Thymus (tissue), 11 donors: ENCODE data around the gene PRELID1. TPM values are rescaled to one million over a fixed set of nuclear protein-coding genes. Genes with fewer than 3 reads are reported as not detected.

ENCODE experiments used
- DNase-seq, 9 donors: peaks; one replicate each; pipeline ENCODE4 v3.0.0-alpha.2; 2013; ENCODE audit warnings: low spot score in 9 of 9, low read depth in 6 of 9, missing footprints in 1 of 9
- H3K27ac ChIP-seq, 2 donors: one replicate each; pipeline ENCODE4 v1.5.1; 2013; ENCODE audit warnings: control low read depth in 1 of 2, low read depth in 1 of 2, low read length in 1 of 2, mild to moderate bottlenecking in 1 of 2, moderate library complexity in 1 of 2
- H3K27me3 ChIP-seq, 2 donors: one replicate each; pipeline ENCODE4 v1.5.1; 2013; ENCODE audit warnings: low read length in 1 of 2; ENCODE audit not compliant: control insufficient read depth in 2 of 2, insufficient read depth in 1 of 2
- H3K36me3 ChIP-seq, 2 donors: one replicate each; pipeline ENCODE4 v1.5.1; 2013; ENCODE audit warnings: low read length in 1 of 2, mild to moderate bottlenecking in 1 of 2, moderate library complexity in 1 of 2; ENCODE audit not compliant: control insufficient read depth in 2 of 2, insufficient read depth in 2 of 2
- H3K4me1 ChIP-seq, 2 donors: one replicate each; pipeline ENCODE4 v1.5.1; 2013; ENCODE audit warnings: low read length in 2 of 2; ENCODE audit not compliant: control insufficient read depth in 2 of 2, insufficient read depth in 2 of 2
- H3K4me3 ChIP-seq, 2 donors: one replicate each; pipeline ENCODE4 v1.5.1; 2013; ENCODE audit warnings: low read length in 2 of 2, control low read depth in 1 of 2, mild to moderate bottlenecking in 1 of 2
- H3K9me3 ChIP-seq, 2 donors: one replicate each; pipeline ENCODE4 v1.5.1; 2013; ENCODE audit warnings: low read length in 1 of 2, mild to moderate bottlenecking in 1 of 2; ENCODE audit not compliant: control insufficient read depth in 2 of 2, insufficient read depth in 1 of 2
- WGBS: extraction: QIAGEN DNeasy Blood & Tissue Kit; methylation state at CpG from one replicate; pipeline ENCODE4 v1.1.7; 2013; 5-methylcytosine and 5-hydroxymethylcytosine counted together
- polyA plus RNA-seq: library from polyadenylated mRNA; stranded (reverse); fragments of 200-250 nt; gene quantifications from one replicate; pipeline ENCODE4 v1.2.3, GENCODE V29; 2013
- total RNA-seq: library from RNA; stranded (reverse); fragments of 120-200 nt; gene quantifications from one replicate; pipeline ENCODE4 v1.2.4, GENCODE V29; 2013
- donor health status: healthy.

The PRELID1 gene
- total and polyA plus RNA-seq, 2 donors, result 79.1 to 105 TPM

DNA sequence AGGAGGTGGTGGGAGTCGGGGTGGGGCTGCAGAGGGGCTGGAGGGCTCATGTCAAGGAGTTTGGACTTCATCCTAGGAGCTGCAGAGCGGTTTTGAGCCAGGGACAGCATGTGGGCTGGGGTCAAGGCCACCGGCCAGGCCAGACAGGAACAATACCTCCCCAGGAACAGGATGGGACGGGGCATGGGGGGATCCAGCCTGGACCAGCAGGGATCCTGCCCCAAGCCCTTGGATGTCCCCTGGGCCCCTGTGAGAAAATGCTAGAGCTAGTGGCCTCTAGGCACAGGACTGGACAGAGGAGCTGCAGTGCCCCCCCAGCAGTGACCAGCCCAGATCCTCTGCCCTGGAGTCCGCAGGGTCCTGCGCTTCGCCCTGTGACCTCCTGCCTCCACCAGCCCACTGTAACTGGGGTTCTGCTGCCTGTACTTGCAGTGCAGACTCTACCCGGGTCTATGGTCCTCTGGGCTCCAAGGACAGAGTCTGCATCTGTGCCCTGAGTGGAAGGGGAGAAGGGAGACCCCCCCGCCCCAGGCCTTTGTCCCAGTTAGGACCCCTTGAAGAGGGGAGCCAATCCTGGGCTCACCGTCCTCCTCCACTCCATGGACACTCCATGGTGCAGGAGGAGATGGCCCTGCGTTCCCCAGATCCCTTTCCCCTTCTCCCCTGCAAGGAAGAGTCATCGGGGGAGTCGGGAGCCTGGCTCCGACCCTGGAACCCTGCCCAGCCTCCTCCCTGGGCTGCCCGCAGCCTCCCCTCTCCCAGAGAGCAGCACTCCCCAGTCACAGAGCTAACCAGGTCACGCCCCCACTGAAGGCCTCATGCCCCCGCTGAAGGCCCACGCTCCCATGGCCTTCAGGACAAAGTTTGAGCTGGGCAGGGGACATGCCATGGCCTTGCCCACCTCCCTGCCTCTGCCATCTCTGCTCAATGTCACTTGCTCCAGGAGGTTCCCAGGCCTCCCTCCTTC, 11.1 kb downstream of the PRELID1 start:
- peaks cover 26 to 37% of the 10 kb centered on the region in 2 donors for H3K4me1 ChIP-seq
- H3K4me3 ChIP-seq, result no peak overlapping the region
- H3K27me3 ChIP-seq, result no peaks in the 10 kb centered on the region
- WGBS, result 98% methylated on average over 18 of the region's 18 CpGs
- no peak for DNase-seq
- H3K27ac ChIP-seq, result no peak overlapping the region
- peaks cover 0 to under 1% of the 10 kb centered on the region in 2 donors for H3K9me3 ChIP-seq
- H3K36me3 ChIP-seq, result peaks cover 0 to 17% of the 10 kb centered on the region in 2 donors

DNA sequence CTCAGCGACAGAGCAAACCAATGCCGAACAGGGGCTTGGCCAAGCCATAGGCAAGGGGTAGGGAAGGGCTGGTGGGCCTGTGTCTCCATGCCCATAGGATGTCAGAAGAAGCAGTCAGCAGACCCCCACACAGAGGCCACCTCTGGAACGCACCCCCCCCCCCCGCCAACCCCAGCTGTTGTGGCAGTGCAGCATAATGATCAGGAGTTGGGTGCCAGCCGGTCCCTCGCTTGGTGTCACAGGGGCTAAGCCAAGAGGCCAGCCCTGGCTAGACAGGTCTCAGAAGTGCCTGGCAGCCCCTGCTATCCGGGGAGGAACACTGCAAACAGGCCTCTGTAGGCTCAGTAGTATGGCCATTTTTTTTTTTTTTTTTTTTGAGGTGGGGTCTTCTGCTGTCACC, 11.8 kb downstream of the PRELID1 start:
- no peak for DNase-seq
- H3K4me3 ChIP-seq, result no peak overlapping the region

DNA sequence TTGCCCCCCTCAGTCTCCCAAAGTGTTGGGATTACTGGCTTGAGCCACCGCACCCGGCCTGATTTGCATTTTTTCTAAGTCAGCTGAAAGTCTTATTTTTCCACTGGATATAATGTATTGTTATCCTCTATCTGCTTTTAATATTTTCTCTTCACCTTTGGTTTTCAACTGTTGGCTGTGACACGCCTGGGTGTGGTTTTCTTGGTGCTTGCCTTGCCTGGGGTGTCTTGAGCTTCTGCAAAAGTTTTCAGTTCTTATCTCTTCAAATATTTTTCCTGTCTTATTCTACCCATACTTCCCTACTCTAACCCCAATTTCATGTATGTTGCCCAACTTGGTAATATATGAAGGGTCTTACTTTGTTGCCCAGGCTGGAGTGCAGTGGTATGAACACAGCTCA, 12.4 kb downstream of the PRELID1 start:
- no peak overlapping the region for H3K27ac ChIP-seq
- no peak for DNase-seq
- WGBS, result 81% methylated on average over 3 of the region's 3 CpGs
- H3K4me3 ChIP-seq, result no peak overlapping the region
- H3K9me3 ChIP-seq, result peaks cover 0 to 9% of the 10 kb centered on the region in 2 donors
- peaks cover 14 to 26% of the 10 kb centered on the region in 2 donors for H3K4me1 ChIP-seq
- H3K36me3 ChIP-seq, result peaks cover 0 to 18% of the 10 kb centered on the region in 2 donors
- H3K27me3 ChIP-seq, result no peaks in the 10 kb centered on the region

More for the DNA sequence above, 11.8 kb downstream of the PRELID1 start:
- peaks cover 0 to 17% of the 10 kb centered on the region in 2 donors for H3K36me3 ChIP-seq
- no peaks in the 10 kb centered on the region for H3K27me3 ChIP-seq
- peaks cover 20 to 32% of the 10 kb centered on the region in 2 donors for H3K4me1 ChIP-seq
- no peak overlapping the region for H3K27ac ChIP-seq
- 96% methylated on average over 7 of the region's 7 CpGs for WGBS
- peaks cover 0 to 8% of the 10 kb centered on the region in 2 donors for H3K9me3 ChIP-seq

DNA sequence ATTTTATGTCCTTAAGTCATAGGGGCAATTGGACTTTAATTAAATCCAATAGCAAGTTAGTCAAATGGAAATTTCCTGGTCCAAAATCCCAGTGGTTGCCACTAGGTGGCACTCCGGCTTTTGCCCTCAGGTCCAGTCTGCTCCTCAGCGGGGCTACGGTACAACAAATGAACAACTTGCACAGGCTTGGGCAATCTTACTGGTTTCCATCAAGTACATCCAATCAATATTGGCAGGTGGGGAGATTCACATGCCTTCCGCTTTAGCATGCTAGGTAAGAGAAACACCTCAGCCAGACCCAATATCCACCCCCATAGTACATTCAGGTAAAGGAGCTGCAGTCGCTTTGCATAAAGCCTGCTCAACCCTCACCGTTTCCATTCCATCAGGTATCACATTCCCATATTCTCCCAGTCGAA, 14.4 kb downstream of the PRELID1 start:
- peak in 8 of 9 donors; percentile 65 to 87 (median 76) for DNase-seq
- Histone ChIP-seq H3K9me3 (peaks cover 0 to 9% of the 10 kb centered on the region in 2 donors), H3K4me3 (no peak overlapping the region), H3K27ac (no peak overlapping the region), H3K4me1 (peaks cover 1 to 8% of the 10 kb centered on the region in 2 donors), H3K27me3 (no peaks in the 10 kb centered on the region), H3K36me3 (peaks cover 0 to 19% of the 10 kb centered on the region in 2 donors)
- WGBS, result 48% methylated on average over 7 of the region's 7 CpGs

DNA sequence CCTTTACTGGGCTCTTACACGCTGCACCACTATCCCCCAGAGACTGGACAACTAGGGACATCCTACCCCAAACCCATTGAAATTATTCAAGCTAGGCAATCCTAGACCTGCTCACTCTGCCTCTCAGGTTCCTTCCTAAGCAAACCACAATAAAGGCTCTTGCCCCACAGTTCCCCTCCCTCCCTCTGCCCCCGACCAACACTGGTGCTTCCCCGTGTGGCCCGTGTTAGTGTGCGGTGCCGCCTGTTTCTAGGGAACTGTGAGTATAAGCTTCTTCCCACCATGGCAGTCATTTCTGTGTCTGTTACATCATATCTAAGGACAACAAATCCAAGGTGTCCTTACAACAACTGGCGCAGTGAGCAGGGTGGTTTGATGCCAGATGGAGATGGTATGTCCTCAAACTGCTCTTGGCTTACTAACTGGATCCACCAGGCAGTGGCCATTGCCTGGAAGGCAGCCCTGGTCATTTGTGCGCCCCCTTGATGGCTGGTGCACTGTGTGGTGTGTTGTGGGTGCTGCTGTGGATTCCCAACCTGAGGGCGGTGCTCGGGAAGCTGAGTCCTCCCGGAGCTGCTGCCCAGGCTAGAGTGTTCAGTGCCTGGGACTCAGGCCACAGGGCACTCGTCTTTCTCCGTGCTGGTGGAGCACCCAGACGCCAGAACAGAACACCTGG, 16.5 kb downstream of the PRELID1 start:
- no peaks in the 10 kb centered on the region for H3K27me3 ChIP-seq
- DNase-seq, result no peak
- H3K36me3 ChIP-seq, result peaks cover 0 to 15% of the 10 kb centered on the region in 2 donors
- peaks cover 0 to 3% of the 10 kb centered on the region in 2 donors for H3K4me1 ChIP-seq
- WGBS, result 71% methylated on average over 14 of the region's 14 CpGs
- no peak overlapping the region for H3K4me3 ChIP-seq
- no peak overlapping the region for H3K27ac ChIP-seq
- H3K9me3 ChIP-seq, result peaks cover 0 to 9% of the 10 kb centered on the region in 2 donors

DNA sequence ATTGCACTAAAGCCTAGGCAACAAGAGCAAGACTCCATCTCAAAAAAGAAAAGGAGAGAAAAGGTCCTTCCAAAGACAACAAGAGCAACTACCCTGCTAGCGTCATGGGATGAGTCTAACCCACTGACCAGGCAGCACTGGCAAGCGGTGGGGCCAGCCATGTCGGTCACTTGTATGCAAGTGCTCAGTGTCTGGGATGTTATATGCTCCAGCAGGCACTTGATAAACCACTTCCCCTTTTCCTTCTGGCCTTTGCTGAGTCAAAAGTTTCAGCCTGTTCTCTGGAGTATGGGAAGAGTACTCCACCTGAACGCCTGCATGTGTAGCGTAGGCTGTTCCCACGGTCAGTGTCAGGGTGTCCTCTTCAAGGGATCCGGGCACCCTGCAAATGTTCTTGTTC, 17.3 kb downstream of the PRELID1 start:
- Histone ChIP-seq H3K27ac (no peak overlapping the region), H3K36me3 (peaks cover 0 to 18% of the 10 kb centered on the region in 2 donors), H3K9me3 (peaks cover 0 to 9% of the 10 kb centered on the region in 2 donors), H3K4me1 (peaks cover 0 to 3% of the 10 kb centered on the region in 2 donors), H3K4me3 (no peak overlapping the region), H3K27me3 (no peaks in the 10 kb centered on the region)
- 56% methylated on average over 7 of the region's 7 CpGs for WGBS
- DNase-seq, result no peak

DNA sequence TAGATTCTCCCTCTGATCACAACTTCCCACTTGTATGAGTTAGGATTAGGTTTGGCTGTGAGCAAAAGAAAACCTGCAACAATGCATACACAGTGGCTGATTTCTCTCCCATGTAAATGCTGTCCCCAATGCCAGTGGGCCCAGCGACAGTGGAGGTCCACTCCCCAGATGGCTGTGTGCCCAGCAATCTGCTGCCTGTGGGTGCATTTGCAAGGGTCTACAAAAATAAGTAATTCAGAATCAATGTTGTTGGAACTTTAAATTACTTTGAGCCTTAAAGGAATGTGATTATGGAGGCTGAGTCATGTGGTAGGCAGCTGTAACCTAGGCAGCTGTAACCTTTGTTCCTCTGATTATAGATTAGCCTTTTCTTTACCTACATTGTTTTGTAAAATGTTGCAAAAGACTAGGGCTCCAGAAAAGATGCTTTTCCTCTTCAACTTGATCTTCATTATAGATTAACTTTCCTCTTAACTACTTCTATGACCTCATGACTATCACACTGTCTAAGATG, 22.3 kb downstream of the PRELID1 start:
- Histone ChIP-seq H3K9me3 (no peaks in the 10 kb centered on the region), H3K4me3 (no peak overlapping the region), H3K4me1 (peaks cover 0 to 3% of the 10 kb centered on the region in 2 donors), H3K27me3 (no peaks in the 10 kb centered on the region), H3K36me3 (peaks cover 24 to 25% of the 10 kb centered on the region in 2 donors), H3K27ac (no peak overlapping the region)
- 92% methylated on average over 1 of the region's 1 CpG for WGBS
- DNase-seq, result no peak

DNA sequence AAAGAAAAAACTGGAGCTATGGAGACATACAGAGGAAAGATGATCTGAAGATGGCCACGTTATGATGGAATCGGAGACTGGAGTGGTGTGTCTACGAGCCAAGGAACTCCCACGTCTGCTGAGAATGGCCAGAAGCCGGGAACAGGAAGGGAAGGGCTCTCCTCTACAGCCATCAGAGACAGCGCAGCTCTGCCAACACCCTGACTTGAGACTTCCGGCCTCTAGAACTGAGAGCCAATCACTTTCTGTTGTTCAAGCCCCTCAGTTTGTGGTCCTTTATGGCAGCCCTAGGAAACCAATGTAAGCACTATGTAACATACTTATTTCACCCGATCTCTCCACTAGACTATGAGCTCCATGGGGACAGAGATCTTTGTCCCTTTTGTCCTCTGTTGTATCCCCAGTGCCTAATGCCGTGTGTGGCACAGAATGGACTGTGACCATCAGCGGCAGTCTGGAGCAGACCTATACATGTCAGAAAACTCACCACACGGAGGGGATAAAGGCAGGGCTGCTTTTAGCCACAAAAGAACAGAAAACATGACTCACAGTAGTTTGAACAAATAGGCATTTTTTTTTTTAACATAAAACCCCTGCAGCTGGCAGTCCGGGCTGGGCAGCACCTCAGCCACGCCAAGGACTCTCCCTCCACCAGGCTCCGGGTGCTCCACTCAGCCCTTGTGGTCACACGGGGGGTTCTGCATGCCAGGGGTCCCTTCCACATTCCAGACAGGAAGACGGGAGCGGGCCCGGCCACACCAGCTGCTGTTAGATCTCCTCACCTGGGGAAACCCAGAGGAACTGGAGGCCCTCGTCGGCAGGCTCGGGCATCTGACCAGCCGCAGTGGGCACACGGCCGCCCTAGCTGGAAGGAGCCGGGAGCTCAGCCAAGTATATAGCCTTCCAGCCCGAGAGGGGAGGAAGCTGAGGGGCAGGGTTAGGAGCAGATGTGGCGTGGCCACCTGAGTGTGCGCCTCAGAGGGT, 24.2 kb downstream of the PRELID1 start:
- peaks cover 0 to 14% of the 10 kb centered on the region in 2 donors for H3K4me1 ChIP-seq
- no peaks in the 10 kb centered on the region for H3K27me3 ChIP-seq
- no peak overlapping the region for H3K4me3 ChIP-seq
- peaks cover 39 to 40% of the 10 kb centered on the region in 2 donors for H3K36me3 ChIP-seq
- DNase-seq, result no peak
- no peaks in the 10 kb centered on the region for H3K9me3 ChIP-seq
- no peak overlapping the region for H3K27ac ChIP-seq
- WGBS, result 87% methylated on average over 28 of the region's 28 CpGs
